GM23248 (cell line): ENCODE measurements around the gene DHX30.

ENCODE experiments used
- EZH2 ChIP-seq: fragments of 200-600 bp; sonication (generic); IDR thresholded peaks from 2 replicates; pipeline ENCODE4 v1.6.1; 2018; ENCODE audit warnings: antibody characterized with exemption, mild to moderate bottlenecking; ENCODE audit not compliant: insufficient read depth, poor library complexity, severe bottlenecking
- EZH2phosphoT487 ChIP-seq: fragments of 200-600 bp; sonication (generic); IDR thresholded peaks from 2 replicates; pipeline ENCODE4 v1.6.1; 2018; ENCODE audit warnings: antibody characterized with exemption, moderate library complexity, mild to moderate bottlenecking, low read depth; ENCODE audit not compliant: insufficient read depth

DNA sequence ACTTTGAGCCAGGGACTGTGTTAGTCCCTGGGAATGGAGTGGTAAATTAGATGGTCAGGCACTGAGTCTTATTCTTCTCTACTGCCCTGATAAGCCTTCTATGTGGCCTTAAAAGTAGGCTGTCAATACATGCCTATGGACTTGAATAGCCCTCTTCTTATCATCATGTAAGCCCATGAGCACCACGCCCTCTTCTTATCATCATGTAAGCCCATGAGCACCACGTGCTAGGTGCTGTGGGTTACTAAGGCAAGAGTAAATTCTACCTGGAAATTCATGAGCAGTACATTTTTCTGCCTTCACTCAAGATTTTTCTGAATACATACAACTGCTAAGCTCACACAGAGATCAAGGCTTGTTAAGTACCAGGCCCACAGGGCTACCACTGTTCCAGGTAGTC lies 68.5 kb downstream of the DHX30 start:
- TF ChIP-seq EZH2phosphoT487: no peak
- no peak for TF ChIP-seq EZH2
